Stimulated activated CD4-positive, alpha-beta T cell treated with anti-CD3 and anti-CD28 coated beads, Interleukin-1b, Interleukin-23, amount 100 ng/mL, for 48 hours (primary cell): ENCODE results near the gene ACTR1A.
"Not testable (repeated sequence)": the region's sequence is repeated elsewhere in the genome, so short reads cannot be mapped to it uniquely, and the experiment has no call there.

Experiments used
- DNase-seq: peaks from one replicate; pipeline ENCODE4 v3.0.0-alpha.2; 2020

The ACTR1A gene

DNA sequence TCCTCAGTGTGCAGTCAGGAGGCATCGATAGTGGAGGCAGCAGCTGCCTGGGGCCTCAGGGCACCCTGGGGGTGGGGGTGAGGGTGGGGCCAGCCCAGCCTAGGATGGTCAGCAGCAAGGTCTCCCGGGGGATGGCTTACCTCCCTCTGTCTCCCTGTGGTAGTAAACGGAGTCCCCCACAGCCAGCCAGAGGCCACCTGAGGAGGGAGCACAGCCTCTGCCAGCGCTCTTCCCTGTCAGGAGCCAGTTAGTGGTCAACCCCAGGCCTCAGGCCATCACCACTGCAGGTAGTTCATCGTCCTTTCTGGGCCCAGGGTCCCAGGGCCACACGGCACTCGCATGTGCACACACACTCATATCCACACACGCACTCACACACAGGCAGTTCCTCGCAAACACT is 22.1 kb downstream of the ACTR1A start:
- DNase-seq, result no peak

DNA sequence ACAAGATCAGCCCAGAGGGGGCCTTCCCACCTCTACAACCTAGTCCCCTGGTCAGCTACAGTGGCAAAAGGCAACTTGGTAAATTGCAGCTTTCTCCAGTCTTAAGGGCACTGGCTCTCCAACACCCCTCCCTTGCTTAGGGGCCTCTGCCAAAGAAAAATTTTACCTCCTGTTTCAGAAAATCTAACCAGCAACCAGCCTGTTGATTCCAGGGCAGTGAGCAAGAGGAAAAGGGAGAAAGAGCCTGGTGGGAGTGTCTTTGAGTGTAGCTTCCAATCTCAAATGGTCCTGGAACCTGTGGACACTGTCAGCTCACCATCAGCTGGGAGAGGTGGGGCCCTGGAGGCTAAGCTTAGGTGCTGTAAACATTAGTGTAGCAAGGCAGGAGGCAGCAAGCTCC is 22.9 kb downstream of the ACTR1A start:
- no peak for DNase-seq

DNA sequence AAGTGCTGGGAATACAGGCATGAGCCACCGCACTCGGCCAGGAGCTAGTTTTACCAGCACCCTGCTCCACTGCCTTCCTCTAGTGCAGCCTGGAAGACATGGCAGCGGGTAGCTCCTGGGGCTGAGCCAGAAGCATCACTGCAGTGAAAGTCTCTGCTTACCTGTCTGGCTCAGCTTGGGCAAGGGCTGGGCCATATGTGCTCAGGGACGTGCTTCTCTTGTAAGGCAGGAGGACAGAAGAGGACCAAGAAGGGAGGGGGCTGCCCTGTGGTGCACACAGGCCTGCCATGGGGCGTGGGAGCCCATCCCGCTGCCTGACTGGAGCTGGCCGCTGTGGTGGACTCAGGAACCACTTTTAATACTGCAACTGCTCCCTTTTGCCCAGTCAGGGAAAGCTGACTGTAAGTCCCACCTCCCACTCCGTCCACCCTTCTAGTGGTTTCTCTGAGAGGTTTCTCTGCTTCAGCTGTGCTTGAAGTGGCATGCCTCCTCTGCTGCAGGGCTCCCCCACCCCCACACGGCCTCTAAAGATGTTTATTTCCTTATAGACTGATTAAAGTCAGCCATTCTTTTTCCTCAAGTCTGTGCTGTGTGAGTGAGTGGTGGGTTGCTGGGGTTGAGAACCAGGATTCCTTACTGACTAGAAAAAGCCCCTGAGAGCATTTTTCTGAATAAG is 25.9 kb downstream of the ACTR1A start:
- DNase-seq, result no peak

DNA sequence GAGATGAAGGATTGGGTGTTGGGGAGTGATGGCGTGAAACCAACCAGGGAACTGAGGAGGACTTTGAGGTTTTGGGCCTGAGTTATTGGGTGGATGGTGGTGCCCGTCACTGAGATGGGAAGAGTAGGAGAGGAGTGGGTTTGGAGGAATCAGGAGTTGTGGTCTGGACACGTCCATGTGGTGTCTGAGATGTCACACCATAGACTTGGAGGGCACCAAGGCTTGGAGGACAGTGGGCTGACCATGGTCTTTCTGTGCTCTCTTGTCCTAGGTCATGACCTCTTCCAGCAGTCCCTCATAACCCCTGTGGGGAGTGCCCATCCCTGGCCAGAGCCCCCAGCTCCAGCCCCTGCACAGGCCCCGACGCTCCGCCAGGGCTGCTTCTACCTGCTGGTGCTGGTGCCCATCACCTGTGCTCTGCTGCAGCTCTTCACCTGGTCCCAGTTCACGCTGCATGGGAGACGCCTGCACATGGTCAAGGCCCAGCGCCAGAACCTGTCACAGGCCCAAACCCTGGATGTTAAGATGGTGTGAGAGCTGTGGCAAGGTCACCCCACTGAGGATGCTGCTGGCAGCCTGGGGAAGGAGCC is 27.0 kb downstream of the ACTR1A start:
- no peak for DNase-seq

DNA sequence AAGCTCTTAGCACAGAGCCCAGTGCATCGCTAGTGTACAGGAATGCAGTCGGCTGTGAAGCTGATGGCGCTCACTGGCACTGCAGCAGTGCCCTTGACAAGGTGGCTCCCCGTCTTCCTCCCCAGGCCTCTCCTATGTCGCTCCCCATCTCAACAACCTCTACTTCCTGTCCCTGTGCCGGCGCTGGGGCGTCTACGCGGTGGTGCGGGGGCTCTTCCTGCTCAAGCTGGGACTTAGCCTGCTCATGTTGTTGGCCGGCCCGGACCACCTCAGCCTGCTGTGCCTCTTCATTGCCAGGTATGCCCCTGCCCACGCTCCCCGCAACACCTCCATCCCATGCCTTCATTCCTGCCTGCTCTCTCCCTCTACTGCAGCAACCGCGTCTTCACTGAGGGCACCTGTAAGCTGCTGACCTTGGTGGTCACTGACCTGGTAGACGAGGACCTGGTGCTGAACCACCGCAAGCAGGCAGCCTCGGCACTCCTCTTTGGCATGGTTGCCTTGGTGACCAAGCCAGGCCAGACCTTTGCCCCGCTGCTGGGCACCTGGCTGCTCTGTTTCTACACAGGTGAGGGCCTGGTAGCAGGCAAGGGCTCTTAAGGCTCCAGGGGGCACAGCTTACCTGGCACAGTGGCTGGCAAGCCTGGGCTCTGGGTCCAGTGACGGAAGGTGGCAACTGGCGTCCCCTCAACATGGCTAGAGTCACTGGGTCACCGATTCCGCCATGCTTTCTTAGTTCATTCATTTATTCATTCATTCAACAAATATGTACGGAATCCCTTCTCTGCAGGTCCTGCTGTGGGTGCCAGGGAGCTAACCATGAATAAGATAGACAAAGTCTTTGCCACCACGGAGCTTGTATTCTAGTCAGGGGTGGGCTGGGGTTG is 28.8 kb downstream of the ACTR1A start:
- DNase-seq, result no peak

DNA sequence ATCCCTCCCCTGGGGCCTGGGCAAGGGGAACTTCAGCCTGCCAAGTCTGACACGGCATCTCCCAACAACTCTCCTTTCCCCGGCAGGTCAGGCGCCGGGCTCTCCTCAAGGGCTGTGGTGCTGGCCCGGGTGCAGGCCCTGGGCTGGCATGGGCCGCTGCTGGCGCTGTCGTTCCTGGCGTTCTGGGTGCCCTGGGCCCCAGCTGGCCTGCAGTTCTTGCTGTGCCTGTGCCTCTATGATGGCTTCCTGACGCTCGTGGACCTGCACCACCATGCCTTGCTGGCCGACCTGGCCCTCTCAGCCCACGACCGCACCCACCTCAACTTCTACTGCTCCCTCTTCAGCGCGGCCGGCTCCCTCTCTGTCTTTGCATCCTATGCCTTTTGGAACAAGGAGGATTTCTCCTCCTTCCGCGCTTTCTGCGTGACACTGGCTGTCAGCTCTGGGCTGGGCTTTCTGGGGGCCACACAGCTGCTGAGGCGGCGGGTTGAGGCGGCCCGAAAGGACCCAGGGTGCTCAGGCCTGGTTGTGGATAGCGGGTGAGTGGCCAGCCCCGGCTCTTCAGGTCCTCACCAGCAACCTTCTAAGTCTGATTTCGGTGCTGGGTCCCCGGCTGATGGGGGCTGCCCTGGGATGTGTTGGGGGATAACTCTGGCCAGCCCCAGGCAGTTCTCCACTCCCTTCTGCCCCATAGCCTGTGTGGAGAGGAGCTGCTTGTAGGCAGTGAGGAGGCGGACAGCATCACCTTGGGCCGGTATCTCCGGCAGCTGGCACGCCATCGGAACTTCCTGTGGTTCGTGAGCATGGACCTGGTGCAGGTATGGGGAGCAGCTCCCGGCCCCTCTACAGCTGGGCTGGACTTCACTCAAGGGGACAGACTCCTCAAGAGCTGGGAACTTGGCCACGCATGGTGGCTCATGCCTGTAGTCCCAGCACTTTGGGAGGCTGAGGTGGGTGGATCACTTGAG is 31.6 kb downstream of the ACTR1A start:
- DNase-seq, result no peak

DNA sequence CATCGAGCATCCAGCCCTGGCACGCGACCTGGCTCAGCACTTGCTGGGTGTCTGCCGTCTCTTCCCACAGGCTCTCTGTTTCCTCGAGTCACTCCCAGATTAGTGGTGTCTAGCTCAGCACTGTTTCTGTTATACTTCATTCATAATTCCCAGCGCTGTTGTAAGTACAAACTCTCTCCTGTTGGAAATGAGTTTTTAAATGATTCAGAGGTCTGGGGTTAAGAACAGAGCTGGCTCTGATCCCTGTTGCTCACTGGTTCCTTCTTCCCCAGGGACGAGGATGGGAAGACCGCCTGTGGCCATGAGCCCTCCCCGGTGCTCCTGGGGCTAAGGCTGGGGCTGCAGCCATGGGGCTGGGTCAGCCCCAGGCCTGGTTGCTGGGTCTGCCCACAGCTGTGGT is 33.8 kb downstream of the ACTR1A start:
- DNase-seq, result no peak

DNA sequence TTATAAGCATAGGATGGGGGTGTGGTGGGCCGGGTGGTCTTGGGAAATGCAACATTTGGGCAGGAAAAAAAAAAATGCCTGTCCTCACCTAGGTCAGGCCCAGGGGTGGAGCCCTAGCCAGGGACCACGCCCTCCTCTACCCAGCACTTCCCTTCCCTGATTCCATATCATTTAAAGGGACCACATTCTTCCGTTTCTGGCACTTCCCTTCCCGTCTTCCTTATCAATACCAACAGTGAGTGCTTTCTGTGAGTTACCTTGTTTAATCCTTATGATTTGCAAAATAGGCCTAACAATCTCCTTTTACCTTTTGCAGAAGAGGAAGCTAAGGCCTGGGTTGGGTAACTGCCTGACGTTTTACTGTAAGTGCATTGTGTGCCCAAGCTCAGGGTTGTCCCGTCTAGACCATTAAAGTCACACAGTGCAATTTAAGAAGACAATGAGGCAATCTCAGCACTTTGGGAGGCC is 34.5 kb downstream of the ACTR1A start:
- DNase-seq, result no peak

DNA sequence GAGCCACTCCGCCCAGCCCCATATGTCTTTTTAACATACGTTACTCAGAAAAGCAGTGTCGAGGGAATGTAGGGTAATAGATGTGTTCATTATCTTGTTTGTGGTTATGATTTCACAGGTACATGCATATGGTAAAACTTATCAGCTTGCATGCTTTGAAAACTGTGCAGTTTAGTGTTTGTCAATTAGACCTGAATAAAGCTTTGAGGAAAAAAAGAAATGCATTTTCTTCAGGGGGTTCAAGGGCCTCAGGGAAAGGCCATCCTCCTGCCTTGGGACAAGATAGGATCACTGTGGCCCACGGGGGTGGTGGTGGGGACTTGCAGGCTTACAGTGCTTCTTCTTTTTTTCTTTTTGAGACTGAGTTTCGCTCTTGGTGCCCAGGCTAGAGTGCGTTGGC is 35.2 kb downstream of the ACTR1A start:
- DNase-seq, result no peak

DNA sequence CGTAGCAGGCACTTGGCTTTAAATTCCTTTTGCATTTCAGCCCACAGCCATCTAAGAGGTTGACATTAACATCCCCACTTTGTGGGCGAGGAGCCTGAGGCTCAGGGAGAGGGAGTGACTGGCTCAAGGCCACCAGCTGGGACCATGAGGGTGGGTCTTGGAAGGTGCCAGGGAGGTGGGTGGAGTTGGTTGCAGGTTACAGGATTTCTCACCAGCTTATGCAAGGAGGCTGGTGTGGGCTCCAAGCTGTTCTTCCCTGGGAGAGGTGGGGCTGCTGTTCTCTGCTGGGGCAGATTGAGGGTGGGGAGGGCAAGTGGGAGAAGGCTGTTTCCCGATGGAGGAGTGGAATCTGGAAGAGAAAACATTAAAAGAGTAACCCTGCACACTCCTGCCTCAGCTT is 37.0 kb downstream of the ACTR1A start:
- no peak for DNase-seq

DNA sequence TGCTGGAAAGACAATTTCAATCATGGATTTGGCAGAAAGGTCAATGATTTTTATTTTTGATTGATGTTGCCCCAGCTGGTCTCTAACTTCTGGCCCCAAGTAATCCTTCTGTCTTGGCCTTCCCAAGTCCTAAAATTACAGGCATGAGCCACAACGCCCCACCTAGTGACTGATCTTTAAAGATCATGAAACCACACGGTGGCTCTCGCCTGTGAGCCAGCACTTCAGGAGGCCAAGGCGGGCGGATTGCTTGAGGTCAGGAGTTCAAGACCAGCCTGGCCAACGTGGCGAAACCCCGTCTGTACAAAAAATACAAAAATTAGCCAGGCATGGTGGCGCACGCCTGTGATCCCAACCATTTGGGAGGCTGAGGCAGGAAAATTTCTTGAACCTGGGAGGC is 38.5 kb downstream of the ACTR1A start:
- DNase-seq, result no peak

DNA sequence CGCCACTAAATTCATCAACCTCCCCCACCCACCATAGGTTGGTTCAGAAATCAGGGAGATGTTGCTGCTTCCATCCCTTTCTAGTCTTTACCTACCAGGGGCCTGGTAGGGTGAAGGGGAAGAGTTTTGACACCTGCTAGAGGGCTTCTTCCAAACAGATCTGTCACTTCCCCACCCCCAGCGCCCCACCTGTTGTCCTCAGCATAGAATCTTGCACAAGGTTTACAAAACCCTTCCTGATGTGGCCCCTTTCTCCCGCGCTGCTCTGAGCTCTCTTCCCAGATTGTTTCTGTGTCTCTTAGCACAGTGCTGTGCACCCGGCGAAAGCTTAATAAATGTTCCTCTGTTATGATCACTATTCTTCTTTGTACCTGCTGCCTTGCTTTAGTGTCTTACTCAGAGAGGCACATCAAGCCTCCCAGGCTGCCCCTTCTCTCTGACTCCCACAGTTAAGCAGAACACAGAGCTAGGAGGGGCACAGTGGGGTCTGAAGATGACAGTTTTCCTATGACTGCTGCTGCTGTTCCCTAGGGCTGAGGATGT is 39.9 kb downstream of the ACTR1A start:
- no peak for DNase-seq

DNA sequence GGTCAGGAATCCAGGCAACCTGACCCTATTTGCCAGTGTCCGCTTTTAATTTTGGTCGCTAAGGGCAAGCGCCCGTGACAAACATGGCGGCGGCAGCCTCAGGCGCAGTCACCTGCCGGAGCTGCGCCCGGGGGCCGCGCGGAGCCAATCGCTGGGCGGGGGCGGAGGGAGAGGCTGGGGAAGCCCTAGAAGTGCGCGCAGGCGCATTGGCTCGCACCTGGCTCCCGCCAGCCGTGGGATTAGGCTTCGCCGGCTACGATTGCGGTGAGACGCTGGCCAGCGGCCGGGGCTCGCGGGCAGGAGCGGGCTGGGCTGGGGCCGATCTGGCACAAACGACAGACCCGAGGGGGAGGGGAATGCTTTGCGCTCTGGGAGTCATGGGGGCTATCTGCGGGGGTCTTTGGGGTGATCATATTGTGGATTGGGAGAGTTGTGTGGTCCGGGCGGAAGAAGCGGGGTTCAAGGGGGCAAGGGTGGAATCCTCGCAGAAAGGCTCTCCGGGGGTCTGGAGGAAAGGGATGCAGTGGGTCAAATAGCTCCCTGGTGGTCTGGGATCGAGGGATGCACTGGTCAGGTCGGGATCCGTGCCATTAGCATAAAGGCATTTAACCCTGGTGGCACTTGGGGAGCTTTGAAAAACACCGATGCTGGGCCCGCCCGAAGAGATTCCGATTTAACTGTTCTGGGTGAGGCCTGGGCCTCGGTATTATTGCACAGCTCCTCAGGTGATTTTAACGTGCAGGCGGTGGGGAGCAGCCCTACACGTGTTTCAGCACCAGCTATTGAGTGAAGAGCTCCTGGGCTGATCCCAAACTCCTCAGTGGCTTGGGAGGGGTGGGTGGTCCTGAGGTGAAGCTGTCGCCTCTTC is 41.1 kb downstream of the ACTR1A start:
- DNase-seq, result peak; percentile 93

DNA sequence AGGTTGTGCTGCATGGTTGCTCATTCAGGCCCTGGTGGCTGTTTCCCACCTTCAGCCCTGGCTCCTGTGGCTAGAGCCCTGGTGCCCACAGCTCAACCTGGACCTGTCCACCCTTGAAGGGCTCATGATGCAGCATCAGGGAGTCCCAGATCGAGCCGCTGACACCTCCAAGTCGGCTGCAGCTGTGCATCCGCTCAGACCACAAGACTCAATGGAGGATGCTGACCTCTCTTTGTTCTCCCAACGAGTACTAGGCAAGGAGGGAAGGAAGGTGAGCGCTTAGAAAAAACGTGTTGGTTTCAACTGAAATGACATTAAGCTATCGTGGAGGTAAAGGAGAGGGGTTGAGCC is 41.7 kb downstream of the ACTR1A start:
- DNase-seq, result no peak

DNA sequence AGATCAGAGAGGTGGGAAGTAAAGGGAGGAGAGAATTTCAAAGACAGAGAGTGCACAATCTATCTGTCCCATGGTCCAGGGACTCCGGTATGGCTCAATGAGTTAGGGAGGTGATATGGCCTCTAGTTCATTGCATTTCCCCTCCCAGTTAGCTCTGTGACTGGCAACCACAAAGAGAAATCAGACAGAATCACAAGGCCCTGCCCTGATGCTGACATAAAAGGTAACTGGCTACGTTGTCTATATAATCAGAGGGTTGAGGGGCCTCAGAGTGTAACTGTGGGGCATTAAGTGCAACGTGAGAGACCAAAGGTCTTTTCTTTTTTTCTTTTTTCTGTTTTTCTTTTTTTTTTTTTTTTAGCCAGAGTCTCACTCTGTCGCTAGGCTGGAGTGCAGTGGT is 43.9 kb downstream of the ACTR1A start:
- no peak for DNase-seq

DNA sequence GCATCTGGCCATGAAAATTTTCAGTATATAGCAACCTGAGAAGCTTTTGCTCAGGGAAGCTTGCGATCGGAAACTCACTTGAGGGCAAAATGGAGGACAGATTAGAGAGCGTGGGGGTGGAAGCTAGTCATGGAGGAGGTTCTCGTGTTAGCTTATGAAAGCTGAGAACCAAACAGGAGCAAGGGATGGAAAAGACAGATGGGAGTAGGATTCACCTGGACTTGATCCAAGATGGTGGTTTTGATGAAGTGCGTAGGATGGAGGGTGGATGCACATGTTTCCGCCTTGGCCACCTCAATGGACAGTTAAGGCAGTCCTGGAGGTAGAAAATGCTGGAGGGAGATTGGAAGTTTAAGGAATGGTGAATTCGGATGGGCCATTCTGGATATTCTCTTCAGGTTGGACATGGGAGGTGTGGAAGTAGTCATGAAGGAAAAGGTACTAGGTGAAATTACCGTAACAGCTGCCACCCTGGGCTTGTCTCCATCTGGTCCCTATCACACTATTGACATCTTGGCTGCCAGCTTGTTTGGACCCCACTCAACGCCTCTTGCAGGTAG is 44.8 kb downstream of the ACTR1A start:
- DNase-seq, result no peak

DNA sequence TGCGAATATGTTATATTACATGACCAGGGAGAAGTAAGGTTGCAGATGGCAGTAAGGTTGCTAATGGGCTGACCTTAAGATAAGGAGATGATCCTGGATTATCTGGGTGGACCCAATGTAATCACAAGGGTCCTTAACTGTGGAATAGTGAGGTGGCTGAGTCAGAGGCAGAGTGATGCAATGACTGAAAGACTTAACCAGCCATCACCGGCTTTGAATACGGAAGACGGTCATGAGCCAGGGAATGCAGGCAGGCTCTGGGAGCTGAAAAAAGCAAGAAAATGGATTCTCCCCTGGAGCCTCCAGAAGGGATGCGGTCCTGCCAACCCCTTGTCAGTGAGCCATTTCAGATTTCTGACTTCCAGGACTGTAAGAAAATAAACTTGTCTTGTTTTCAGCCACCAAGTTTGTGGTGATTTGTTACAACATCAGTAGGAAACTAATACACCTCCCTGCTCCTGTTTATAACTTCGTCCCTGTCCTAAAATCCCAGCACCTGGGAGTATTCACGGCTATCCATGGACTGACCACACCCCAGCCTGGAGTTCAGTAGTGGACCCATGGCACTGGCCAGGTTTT is 46.5 kb downstream of the ACTR1A start:
- DNase-seq, result no peak

DNA sequence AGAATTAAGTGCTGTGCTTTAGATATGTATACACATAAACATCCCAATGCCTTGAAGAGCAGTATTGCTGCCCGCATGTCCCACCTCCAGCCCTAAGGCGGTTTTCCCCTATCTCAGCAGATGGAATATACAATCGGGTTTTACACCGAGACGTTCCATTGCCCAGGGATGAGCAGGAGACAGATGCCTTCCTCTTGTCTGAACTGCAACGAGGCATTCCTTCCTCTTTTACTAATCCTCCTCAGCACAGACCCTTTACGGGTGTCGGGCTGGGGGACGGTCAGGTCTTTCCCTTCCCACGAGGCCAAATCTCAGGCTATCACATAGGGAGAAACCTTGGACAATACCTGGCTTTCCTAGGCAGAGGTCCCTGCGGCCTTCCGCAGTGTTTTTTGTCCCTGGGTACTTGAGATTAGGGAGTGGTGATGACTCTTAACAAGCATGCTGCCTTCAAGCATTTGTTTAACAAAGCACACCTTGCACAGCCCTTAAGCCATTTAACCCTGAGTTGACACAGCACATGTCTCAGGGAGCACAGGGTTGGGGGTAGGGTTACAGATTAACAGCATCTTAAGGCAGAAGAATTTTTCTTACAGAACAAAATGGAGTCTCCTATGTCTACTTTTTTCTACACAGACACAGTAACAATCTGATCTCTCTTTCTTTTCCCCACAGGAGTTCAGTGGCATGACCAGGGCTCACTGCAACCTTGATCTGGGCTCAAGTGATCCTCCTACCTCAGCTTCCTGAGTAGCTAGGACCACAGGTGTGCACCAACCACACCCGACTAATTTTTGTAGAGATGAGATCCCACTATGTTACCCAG is 47.6 kb downstream of the ACTR1A start:
- DNase-seq, result not testable (repeated sequence)

DNA sequence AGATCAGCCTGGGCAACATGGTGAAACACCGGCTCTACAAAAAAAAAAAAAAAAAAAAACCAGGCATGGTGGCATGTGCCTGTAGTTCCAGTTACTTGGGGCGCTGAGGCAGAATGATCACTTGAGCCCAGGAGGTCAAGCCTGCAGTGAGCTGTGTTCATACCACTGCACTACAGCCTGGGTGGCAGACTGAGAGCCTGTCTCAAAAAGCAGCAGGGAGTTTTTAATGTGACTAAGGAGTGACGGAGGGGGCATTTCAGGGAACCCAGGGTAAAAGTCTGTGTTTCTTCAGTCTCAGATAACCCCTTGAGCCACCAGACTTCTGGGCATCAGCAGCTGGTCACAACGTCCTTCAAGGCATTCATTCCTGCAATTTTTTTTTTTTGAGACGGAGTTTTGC is 49.0 kb downstream of the ACTR1A start:
- no peak for DNase-seq
